ENCODE measurements around the gene CWC22.

The CWC22 gene

GRCh38 chr2:179899666-179900065 is 107.4 kb downstream of the CWC22 start:
- no peak for DNase-seq

- no peak for DNase-seq
These were observed 108.2 kb downstream of the CWC22 start for GRCh38 chr2:179898873-179899272.
